NCI-H2029 (cell line): ENCODE data around the gene UXS1.

Experiments used
- DNase-seq: peaks from one replicate; lab custom pipeline; 2025; lab: John Stamatoyannopoulos, UW

The UXS1 gene

GRCh38 chr2:106189325-106189724 lies 4.8 kb downstream of the UXS1 start:
- no peak for DNase-seq

- DNase-seq, result no peak
These were observed 6.7 kb downstream of the UXS1 start for GRCh38 chr2:106187273-106187891.

GRCh38 chr2:106185475-106186184 lies 8.5 kb downstream of the UXS1 start:
- no peak for DNase-seq

GRCh38 chr2:106184857-106185256 lies 9.2 kb downstream of the UXS1 start:
- no peak for DNase-seq

- no peak for DNase-seq
These were observed 9.7 kb downstream of the UXS1 start for GRCh38 chr2:106184394-106184793.

- no peak for DNase-seq
These were observed 10.9 kb downstream of the UXS1 start for GRCh38 chr2:106183101-106183696.

GRCh38 chr2:106181064-106181463 lies 13.0 kb downstream of the UXS1 start:
- DNase-seq, result no peak

GRCh38 chr2:106180602-106181001 lies 13.5 kb downstream of the UXS1 start:
- no peak for DNase-seq

GRCh38 chr2:106178716-106179115 lies 15.4 kb downstream of the UXS1 start:
- no peak for DNase-seq

- no peak for DNase-seq
These were observed 16.5 kb downstream of the UXS1 start for GRCh38 chr2:106177581-106177980.

GRCh38 chr2:106176446-106177099 lies 17.5 kb downstream of the UXS1 start:
- no peak for DNase-seq

- DNase-seq, result no peak
These were observed 18.8 kb downstream of the UXS1 start for GRCh38 chr2:106175086-106175850.

GRCh38 chr2:106174056-106174455 lies 20.0 kb downstream of the UXS1 start:
- no peak for DNase-seq

- DNase-seq, result no peak
These were observed 21.5 kb downstream of the UXS1 start for GRCh38 chr2:106172649-106173048.

- DNase-seq, result no peak
These were observed 25.4 kb downstream of the UXS1 start for GRCh38 chr2:106168657-106169056.

GRCh38 chr2:106167067-106167466 lies 27.0 kb downstream of the UXS1 start:
- DNase-seq, result no peak

- no peak for DNase-seq
These were observed 28.5 kb downstream of the UXS1 start for GRCh38 chr2:106165561-106165960.

GRCh38 chr2:106165029-106165428 lies 29.1 kb downstream of the UXS1 start:
- no peak for DNase-seq

GRCh38 chr2:106163948-106164545 lies 30.1 kb downstream of the UXS1 start:
- DNase-seq, result no peak

- DNase-seq, result no peak
These were observed 31.9 kb downstream of the UXS1 start for GRCh38 chr2:106161938-106162820.

GRCh38 chr2:106161341-106161740 lies 32.8 kb downstream of the UXS1 start:
- DNase-seq, result no peak
